NCI-H345 treated with DMSO at 0.1 percent for 48 hours (cell line): ENCODE data around the gene TMEM184A.
"Not testable (repeated sequence)": the region's sequence is repeated elsewhere in the genome, so short reads cannot be mapped to it uniquely, and the experiment has no call there.

Experiments
- DNase-seq: peaks from one replicate; lab custom pipeline; 2025; ENCODE audit not compliant: unreplicated experiment; lab: John Stamatoyannopoulos, UW

Gene TMEM184A

DNA sequence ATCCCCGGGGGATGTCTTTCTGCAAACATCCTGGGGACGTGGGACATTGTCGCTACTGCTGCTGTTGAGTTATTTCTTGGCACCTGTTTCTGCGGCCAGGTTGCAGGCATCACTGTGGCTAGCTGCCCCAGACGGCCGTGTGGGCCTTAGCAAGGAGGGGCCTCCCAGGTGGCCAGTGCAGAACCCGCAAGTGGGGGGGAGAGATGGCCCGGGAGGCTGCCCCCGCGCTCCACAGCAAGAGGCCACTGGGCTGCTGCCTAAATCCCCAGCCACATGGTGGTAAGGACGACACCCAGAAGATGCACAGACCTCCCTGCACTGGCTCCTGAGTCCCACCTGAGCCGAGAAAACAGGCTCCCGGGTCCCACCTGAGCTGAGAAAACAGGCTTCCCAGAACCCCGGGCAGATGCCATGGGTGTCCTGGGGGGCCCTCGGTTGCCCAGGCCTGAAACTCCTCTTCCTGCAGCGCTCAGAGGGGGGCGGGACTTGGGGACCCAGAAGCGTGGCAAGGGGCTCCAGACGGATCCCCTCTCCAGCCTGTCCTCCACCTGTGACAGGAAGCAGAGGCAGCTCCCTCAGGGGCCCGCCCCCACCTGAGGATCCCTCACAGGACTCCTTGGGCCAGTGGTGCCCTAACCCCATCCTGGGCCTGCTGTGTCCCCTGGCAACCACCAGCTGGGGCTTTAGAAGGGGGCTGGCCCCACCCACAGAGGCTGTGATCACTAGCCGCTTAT, 26.5 kb downstream of the TMEM184A start:
- DNase-seq, result no peak

DNA sequence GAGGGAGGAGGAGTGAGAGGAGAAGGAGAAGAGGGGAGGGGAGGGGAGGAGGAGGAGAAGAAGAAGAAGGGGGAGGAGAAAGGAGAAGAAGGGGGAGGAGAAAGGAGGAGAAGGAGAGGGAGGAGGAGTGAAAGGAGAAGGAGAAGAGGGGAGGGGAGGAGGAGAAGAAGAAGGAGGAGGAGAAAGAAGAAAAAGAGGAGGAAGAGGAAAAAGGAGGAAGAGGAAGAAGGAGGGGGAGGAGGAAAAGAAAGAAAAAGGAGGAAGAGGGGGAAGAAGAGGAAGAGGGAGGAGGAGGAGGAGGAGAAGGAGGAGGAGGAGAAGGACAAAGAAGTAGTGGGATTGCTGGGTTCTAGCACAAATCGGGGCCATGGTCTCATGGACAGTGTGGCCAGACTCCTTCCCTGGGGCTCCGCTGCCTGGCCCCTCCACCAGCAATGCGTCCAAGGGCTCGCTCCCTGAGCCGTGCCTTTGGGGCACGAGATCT, 29.7 kb downstream of the TMEM184A start:
- no peak for DNase-seq

DNA sequence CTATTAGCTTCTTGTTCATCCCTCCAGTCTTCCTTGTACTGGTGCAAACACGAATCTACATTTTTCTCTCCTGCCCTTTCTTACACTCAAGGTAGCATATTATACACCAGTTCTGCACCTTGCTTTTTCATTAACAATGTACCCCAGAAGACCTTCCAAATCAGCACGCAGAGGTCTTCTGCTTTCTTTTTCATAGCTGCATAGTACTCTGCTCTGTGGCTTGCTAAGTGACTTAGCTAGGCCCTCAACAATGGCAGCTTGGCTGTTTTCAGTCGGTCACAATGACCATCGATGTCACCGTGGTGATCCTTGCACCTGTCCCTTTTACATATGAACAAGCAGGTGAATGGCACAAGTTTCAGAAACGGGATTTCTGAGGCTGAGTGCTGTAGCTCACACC, 30.6 kb downstream of the TMEM184A start:
- DNase-seq, result no peak

DNA sequence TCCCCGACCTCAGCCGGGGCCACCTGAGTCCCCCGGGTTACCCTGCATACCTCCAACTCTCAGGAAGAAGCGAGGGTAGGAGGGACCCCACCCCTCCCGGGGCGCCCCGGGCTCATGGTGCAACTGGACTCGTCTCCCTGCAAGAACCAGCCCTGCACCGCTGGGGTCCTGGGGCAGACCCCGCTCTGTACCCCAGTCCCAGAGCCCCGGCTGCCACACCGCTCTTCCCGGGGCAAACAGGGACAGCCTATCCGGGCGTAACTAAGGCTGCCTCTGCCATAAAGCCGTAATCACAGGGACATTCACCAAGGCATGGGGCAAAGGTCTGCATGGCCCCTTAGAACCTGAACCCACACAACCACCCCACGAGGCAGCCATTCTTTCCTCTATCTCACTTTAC, 32.2 kb downstream of the TMEM184A start:
- no peak for DNase-seq

DNA sequence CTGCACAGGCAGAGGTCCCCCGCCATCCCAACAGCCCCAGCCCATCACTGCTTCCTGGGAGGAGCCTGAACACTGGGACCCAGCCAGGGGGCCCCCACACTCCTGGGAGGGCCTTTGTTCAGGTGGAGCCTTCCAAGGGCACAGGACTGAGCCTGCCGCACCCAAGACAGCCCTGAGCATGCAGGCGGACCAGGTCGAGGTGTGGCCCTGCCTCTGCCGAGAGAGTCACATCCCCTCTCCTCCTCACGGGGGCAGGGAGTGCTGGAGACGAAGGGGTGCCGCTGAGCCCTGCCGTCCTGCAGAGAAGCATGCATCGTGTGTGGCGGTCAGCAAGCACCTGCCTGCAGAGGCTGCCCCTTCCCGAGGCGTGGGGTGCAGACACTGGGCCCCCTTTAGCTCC, 32.8 kb downstream of the TMEM184A start:
- no peak for DNase-seq

DNA sequence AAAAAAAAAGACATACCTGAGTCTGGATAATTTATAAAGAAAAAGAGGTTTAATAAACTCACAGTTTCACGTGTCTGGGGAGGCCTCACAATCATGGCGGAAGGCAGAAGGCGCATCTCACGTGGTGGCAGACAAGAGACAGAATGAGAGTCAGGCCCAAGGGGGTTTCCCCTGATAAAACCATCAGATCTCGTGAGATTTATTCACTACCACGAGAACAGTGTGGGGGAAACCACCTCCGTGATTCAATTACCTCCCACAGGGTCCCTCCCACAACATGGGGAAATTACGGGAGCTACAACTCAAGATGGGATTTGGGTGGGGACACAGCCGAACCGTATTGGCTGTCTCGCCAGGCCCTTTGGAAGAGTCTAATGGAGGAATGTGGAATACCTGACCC, 34.5 kb downstream of the TMEM184A start:
- DNase-seq, result no peak

DNA sequence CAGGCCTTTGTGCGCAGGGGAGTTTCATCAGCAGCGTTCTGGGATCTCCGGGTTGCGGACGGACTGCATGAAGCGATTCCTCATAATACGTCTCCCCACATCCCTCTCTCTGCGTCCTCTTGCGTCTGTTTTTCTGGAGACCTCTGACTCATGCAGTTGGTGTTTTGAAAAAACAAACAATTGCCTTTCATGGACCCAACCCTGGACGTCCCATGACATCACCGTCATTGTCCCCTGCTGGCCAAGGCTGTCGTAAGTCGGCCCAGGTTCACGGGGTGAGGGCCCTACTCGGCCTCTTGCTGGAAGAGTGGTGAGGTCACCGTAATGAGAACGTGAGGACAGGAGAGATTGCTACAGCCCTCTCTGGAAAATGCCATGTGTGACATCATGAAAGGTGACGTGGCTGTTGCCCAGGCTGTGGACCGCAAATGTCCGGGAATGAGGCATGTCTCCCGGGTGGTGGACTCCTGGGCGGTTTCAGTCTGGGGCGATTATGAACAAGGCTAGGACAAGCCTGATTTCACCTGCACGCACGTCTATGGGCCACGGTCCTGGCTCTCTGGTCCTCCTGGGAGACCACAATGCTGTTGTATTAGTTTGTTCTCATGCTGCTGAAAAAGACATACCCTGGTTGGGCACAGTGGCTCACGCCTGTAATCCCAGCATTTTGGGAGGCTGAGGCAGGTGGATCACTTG, 35.3 kb downstream of the TMEM184A start:
- DNase-seq, result no peak

DNA sequence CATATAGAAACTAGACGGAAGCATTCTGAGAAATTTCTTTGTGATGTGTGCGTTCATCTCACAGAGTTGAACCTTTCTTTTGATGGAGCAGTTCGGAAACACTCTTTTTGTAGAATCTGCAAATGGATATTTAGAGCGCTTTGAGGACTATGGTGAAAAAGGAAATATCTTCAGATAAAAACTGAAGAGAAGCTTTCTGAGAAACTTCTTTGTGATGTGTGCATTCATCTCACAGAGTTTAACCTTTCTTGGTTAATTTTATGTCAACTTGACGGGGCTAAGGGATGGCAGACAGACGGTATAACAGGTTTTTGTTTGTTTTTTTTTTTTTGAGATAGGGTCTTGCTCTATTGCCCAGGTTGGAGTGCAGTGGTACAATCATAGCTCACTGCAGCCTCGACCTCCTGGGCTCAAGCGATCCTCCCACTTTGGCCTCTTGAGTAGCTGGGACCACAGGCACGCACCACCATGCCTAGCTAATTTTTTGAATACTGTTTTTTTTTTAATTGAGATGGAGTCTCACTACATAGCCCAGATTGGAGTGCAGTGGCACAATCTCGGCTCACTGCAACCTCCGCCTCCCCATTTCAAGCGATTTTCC, 36.6 kb downstream of the TMEM184A start:
- not testable (repeated sequence) for DNase-seq

DNA sequence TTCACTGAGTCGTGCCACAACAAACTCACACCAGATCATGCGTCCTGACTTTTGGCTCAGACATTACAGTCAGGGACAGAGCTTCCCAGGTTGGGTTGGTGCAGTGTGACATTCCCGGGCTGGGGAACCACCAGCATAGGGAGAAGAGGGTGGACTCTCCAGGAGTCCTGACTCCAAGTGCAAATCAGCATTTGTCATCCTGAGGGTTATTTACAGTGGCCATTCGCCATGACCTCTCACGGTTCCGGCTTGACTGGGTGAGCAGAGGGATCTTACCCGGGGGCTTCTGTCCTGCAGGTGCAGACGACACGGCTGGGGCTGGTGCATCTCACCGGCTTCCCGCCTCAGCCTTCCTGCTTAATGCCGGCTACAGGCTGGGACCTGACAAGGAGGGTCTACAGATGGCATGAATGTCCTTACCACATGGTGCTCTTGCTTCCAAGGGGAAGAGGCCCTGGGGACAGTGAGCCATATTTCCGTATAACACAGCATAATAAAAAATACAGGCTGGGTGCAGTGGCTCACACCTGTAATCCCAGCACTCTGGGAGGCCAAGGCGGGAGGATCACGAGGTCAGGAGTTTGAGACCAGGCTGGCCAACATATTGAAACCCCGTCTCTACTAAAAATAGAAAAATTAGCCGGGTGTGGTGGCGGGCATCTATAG, 39.3 kb downstream of the TMEM184A start:
- DNase-seq, result no peak

DNA sequence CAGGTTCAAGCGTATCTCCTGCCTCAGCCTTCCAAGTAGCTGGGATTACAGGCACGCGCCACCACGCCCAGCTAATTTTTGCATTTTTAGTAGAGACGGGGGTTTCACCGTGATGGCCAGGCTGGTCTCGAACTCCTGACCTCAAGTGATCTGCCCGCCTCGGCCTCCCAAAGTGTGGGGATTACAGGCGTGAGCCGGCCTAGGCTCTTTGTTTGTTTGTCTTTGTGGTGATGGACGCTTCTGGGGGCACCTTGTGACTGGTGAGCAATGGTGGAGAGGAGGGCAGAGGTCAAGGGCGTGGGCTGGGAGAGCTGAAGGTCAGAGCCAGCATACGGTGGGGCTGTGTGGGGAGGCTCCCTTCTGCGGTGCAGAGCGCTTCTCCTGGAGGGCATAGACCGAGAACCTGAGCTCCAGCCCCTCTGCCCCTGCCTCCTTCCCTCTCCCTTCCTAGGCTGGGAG, 40.5 kb downstream of the TMEM184A start:
- DNase-seq, result not testable (repeated sequence)

DNA sequence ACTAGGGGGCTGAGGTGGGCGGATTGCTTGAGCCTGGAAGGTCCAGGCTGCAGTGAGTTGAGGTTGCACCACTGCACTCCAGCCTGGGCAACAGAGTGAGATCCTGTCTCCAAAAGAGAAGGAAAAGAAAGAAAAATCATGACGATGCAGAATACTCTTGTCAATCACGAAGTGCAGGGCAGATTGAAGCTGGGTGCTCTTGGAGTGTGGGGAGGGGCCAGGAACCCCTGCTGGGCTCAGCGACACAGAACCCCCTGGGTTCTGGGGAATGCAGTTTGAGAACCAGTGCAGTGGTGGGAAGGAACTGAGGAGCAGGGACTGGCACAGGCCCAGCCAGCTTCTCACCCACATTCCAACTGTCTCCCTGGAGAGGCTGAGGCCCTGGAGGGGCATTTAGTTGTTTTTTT, 41.0 kb downstream of the TMEM184A start:
- DNase-seq, result no peak

DNA sequence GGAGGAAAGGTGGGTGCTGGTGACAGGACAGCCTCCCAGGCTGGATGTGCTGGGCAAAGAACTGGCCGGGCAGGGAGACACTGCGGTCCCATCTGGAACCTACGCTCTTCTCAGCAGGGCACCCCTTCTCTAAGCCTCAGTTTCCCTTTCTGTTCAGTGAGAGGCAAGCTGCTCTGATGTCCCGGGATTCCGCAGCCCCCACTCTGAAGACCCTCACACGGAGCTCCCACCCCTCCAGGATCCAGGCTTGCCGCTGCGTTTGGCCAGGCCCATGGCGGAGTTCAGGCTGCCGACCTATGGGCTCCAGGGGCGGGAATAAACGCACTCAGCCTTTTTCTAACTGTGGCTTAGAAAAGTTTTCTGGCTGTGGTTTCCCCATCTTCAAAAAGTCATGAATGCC, 41.6 kb downstream of the TMEM184A start:
- DNase-seq, result no peak

DNA sequence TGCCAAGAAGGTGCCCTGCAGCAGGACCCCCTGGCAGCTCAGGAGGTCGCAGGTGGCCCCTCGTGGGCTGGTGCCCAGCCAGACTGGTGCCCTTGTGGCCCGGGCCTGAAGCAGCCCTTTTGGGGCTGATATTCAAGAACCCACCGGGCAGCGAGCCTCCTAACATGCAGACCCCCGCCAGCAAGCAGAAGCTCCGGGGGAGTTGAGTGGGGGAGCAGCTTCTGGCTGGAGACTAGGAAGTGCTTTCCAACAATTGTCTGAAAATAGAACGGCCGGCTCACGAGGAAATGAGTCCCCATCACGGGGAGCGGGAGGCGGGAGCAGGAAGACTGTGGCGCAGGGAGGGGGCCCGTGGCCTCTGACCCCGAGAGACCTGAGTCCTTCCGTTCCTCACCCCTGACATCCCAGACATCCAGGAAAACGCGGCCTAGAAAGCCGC, 42.3 kb downstream of the TMEM184A start:
- DNase-seq, result no peak

DNA sequence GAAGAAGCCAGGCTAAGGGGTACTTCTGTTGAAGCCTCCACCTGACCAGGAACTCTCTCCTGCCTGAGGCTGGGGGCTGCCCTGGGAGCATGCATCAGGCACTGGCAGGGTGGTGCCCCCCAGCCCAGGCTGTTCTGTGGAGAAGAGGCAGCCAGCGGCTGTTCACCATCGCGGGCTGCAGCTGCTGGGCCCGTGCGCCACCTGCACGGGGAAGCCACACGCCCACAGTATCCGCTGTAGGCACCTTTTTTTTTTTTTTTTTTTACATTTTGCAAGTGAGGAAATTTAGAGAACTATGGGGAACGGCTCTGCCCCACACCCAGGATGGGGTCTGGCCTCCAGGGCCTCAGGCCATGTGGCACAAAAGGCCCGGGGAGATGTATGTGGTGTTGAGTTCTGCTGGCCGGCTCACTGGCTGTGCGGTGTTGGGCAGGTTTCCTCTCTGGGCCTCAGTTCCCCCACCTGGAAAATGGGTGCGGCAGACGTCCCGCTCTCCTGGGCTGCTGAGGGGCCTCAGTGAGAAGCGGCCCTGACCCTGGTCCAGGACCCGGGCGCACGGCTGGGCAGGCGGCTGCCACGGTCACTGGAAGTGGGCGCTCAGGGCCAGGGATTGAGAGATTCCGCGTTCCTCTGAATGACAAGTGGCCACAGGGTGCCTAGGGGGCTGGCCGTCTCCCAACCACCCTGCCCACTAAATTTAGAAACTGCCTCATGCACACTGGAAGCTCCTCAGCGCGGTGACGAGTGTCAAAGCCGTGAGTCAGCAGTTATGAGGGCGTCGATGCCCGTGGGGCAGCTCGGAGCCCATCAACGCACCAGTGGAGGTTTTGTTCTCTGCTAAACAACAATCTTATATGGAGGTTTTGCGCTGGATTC, 43.0 kb downstream of the TMEM184A start:
- DNase-seq, result no peak

DNA sequence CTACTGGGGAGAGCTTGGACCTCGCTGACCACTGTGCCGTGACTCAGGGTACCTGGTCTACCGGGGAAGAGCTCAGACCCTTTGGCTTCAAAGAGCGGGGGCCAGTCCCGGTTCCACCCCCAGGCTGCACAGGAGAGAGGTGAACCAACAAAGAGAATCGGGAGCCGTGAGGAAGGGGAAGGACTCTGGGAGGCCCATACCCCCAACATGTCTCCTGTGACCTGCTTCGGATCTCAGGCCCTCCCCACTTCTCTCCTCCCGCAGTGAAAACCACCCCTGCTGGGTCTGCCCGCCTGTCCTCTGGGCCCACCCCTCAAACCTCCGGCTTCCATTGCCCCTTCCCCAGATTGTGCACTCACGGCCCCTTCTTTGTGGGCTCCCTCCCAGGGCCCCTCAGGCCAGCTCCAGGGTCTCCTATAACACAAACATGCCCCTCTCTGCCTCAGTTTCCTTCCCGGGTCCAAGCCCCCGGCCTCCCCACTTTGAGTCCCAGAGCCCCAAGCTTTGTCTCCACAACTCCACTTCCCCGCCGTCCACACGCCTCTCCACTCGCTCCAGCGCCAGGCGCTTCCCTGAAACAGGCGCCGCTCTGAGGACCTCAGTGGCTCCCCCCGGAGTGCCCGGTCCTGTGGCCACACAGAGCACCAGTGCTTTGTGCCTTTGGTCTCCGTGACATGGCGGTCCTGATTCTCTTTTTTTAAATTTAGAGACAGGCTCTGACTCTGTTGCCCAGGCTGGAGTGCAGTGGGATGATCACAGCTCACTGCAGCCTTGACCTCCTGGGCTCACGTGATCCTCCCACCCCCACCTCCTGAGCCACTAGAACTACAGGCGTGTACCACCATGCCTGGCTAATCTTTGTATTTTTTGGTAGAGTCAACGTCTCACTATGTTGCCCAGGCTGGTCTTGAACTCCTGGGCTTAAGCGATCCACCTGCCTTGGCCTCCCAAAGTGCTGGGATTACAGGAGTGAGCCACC, 44.3 kb downstream of the TMEM184A start:
- DNase-seq, result no peak

DNA sequence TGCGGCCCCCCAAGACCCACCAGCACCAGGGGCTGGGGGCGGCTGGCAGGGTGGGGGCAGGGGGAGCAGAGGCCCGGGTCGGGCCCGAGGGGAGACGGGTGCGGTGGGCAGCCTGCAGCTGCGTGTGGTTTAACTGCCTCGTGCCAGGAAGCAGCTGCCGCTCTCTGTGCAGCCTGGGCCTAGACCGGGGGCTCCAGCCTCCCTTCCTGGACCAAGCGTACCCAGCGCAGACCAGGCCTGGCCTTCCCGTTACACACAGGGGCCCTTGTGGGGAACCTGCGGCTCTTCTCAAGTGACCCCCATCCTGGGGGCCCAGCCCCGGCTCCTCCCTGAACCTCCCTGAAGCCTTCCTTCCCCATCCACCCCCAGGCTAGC, 45.2 kb downstream of the TMEM184A start:
- no peak for DNase-seq

DNA sequence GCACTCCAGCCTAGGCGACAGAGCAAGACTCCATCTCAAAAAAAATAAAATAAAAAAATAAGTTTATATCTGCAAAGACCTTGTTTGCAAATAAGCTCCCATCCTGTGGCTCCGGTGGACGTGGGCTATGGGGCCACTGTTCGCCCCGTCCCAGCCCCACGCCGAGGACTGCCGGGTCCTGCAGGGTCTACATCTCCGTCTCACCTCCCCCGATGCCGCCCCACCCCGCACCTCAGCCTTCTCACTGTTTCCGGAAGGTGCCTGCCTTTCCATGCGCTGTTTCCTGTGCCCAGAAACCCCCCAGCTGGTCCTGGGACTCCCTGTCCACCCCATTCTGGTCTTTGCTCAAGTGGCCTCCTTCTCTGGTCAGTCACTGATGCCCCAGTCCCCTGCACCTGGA, 46.8 kb downstream of the TMEM184A start:
- DNase-seq, result no peak

DNA sequence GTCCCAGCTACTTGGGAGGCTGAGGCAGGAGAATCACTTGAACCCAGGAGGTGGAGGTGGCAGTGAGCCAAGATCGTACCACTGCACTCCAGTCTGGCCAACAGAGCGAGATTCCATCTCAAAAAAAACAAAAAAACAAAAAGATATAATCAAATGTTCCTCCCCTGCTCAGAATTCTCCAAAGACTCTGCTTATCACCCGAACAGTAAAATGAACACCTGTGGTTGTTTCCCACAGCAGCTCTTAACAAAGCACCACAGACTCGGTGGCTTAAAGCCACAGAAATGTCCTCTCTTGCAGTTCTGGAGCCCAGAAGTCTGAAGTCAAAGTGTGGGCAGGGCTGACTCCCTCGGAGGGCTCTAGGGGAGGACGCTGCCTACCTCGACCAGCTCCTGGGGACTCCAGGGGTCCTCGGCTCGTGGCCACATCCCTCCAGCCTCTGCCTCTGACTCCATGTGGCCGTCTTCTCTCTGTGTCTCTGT, 47.7 kb downstream of the TMEM184A start:
- DNase-seq, result no peak
